PC-9 (cell line): Measurements from ENCODE around the gene ZP1.

ENCODE experiments used
- EZH2 ChIP-seq: fragments of 200-600 bp; sonication (generic); IDR thresholded peaks from 2 replicates; pipeline ENCODE4 v1.8.0; 2017; ENCODE audit warnings: antibody characterized with exemption, low read depth
- TF ChIP-seq, protein P1 (sequence below): fragments of 200-600 bp; sonication (generic); conservative IDR thresholded peaks from 2 replicates; pipeline ENCODE4 v1.6.1; 2017; ENCODE audit warnings: mixed run types, antibody characterized with exemption, mild to moderate bottlenecking, moderate library complexity

DNA sequence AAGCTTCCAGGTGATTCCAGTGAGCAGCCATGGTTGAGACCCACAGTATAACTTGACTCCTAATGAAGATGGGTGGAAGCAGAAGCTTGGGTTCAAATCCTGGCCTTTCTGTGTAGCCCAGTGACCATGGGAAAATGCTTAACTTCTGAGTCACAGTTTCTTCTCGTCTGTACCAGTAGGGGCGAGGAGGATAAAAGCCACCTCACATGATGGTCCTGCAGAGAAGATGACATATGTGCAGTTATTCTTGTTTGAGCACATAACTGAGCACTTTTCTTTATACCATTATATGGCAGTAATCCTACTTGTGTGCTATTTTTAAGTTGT lies 51.6 kb downstream of the ZP1 start:
- TF ChIP-seq, protein P1, sequence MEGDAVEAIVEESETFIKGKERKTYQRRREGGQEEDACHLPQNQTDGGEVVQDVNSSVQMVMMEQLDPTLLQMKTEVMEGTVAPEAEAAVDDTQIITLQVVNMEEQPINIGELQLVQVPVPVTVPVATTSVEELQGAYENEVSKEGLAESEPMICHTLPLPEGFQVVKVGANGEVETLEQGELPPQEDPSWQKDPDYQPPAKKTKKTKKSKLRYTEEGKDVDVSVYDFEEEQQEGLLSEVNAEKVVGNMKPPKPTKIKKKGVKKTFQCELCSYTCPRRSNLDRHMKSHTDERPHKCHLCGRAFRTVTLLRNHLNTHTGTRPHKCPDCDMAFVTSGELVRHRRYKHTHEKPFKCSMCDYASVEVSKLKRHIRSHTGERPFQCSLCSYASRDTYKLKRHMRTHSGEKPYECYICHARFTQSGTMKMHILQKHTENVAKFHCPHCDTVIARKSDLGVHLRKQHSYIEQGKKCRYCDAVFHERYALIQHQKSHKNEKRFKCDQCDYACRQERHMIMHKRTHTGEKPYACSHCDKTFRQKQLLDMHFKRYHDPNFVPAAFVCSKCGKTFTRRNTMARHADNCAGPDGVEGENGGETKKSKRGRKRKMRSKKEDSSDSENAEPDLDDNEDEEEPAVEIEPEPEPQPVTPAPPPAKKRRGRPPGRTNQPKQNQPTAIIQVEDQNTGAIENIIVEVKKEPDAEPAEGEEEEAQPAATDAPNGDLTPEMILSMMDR = no peak
- no peak for TF ChIP-seq EZH2
